ELF-1 (cell line): ENCODE results near the gene CA10.

ENCODE experiments used
- DNase-seq: peaks from one replicate; pipeline ENCODE4 v3.0.0-alpha.2; 2016; ENCODE audit warnings: low read depth, low spot score

CA10 gene

DNA sequence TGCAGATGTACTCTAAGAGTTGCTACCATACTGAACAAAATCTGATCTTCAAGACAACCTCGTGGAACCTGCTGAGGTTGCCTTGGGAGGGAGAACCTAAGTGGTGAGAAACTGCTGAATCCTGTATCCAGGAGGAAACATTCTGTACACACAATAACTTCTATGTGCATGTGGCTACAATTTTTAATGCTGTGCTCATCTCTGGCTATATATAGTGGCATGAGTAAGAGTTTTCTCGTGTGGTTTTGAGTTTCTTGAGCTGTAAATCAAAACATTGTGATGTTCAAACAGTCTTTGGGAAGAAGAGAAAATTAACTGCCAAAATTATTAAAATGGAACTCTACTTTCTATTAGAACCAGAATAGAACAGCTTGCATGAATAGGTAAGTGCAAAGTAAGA, 206.8 kb downstream of the CA10 start:
- no peak for DNase-seq

GRCh38 chr17:51948128-51948527, 210.4 kb downstream of the CA10 start:
- DNase-seq: no peak

- DNase-seq: no peak
These were observed 211.3 kb downstream of the CA10 start for GRCh38 chr17:51947160-51947735.

DNA sequence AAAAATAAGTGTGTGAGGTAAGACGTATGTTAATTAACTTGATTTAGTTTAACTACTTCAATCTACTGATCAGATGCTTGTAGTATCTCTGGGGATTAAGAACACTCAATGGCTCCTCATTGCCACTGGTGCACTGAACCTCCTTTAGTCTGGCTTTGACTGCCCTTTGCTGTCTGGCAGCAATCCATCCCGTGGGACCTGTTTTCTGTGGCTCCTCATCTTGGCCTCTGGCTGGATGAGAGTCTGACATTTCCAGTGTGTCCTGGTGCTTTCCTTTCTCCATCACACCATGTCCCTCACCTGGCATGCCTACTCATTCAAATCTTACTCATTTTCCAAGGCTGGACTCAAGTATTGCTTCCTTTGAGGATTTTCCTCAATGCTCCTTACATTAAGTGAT, 212.2 kb downstream of the CA10 start:
- DNase-seq: no peak

DNA sequence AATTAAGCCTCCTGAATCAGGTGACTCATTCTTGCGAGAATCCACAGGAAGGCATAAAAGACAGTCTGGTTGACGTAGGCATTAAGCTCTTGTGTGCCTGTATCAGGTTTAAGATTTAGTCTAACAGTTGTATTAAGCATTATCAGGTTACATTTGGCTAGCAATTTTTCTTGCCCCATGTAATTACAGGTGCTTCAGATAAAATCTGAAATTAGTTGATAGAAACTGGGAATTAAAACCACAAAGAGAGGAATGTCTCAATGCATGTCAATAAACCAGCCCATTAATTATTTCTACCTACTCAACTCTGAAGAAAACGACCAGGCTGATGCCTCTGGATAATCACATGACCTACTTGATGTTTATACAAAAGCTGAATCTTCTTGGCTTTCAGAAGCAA, 217.2 kb downstream of the CA10 start:
- DNase-seq: no peak

DNA sequence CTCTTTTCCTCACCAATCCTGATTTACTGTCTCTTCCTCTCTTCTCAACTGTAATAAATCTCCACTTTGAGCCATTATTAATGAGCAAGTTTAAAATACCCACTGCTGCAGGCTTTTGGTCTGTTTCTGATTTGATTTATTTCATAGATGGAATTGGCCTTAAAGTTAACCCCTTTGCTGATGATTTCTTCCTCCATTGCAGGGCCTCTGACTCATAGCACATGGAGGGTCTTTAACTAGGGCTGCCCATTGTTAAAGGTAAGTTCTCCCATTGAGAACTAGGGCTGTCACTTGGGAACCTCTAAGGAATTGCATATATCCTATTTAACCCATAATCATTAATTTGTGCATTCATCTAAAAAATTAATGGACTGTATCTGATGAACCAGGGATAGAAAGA, 221.2 kb downstream of the CA10 start:
- DNase-seq: no peak

GRCh38 chr17:51935477-51935876, 223.0 kb downstream of the CA10 start:
- DNase-seq: no peak

DNA sequence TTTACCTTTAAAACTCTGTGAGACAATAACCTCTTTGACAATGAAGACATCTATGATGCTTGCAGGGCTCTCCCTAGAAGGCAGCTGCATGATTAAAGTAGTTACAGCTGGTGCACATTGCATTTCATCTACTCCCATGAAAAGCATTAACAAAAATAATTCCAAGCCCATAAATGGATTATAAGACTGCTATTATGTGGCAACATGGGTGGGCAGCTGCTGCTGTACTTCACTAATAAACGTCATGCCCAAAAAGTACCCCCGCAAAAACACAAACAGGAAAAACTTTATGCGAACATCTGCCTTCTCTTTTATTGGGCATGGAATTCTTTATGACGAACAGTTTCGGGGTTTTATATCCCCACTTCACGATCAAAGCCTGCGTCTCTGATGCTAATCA, 224.9 kb downstream of the CA10 start:
- no peak for DNase-seq

- no peak for DNase-seq
These were observed 232.1 kb downstream of the CA10 start for GRCh38 chr17:51926448-51926847.

DNA sequence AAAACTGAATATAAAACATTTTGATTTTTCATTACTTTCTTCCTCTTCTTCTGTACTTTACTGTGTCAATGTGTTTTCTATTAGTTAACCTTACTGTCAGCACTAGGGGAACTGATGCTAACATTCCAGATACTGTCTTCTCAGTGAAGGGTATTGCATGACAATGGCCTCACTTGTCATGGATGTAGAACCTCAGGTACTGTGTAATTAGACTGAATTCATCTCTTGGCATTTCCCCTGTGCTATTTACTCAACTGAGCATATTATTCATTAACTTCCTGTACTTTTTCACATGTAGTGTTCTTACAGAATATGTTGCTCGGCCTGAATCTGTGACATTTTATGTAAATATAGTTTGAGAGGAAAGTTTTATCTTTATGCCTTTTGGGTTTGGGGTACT, 237.0 kb downstream of the CA10 start:
- no peak for DNase-seq

- DNase-seq: no peak
These were observed 243.9 kb downstream of the CA10 start for GRCh38 chr17:51914577-51914976.

GRCh38 chr17:51913491-51914205, 244.9 kb downstream of the CA10 start:
- DNase-seq: no peak

DNA sequence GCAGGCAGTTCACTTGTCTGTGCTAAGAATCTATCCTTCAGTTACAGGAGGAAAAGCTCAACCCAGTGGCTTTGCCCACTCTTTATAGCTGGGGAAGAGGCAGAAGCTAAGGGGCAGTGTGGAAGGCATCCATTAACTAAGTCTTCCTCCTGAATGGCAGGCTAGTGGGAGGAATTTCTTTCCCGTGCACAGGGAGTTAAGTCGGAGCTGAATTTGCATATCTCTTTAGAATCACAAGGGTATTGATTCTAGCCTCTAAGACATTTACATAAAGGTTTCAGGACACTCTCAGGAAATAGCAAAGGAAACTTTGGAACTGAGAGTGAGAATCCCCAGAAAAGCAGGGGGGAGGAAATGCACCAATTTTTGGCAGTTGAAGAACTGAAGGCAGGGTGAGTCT, 245.6 kb downstream of the CA10 start:
- no peak for DNase-seq

GRCh38 chr17:51911237-51911636, 247.3 kb downstream of the CA10 start:
- DNase-seq: no peak

DNA sequence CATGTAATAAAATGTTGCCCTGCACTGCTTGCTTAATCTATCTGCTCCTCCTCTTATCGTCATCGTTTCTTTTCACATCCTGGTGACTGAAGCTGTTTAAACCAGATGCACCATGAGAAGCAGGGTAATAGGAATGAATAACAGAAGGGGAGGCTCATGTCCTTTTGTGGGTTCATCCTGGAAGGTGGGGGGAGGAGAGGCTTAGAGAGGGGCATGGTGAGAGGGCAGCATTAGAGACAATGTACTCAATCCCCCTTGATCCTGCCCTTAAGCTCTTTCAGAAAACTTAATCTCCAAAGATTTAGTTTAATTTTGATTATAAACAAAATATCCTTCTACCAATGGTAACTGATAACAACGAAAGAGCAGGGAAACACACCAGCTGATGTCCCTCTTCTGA, 248.5 kb downstream of the CA10 start:
- DNase-seq: no peak

- DNase-seq: no peak
These were observed 249.5 kb downstream of the CA10 start for GRCh38 chr17:51908841-51909537.

GRCh38 chr17:51907041-51907440, 251.5 kb downstream of the CA10 start:
- no peak for DNase-seq

DNA sequence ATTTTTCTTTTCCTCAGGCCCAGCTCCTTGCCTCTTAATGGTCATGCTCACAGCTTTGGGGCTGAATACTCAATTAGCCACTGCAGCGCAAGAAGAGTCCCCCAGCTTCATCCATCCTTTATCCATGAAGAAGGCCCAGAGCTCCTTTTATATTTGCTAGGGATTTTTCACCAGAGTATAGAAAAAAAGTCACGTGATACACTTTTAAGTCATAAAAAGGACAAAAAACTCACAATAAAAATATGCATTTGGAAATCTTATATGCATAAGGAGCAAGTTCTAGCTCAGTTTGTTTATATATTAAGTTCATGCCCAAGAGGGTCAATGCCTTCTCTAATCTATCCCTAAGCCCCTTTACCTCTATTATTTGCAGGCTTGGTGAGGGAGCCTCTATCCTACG, 254.1 kb downstream of the CA10 start:
- DNase-seq: no peak

DNA sequence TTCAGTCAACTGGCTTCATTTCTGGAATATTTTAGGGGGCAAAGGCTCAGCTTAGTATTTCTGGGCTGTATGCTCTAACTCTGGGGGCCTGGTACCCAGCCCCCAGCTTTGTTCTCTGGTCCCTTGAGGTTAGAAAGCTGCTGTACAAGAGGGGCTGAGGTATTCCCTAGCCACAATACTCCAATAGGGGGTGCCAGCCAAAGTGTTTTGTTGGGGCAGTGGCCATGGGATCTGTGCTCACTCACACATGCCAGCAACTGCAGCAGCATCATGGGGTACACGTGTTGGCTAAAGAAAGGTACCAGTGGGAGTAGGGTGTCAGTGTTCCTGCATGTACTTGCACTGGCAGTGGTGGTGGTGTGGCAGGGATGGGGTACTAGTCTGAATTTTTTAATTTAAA, 257.3 kb downstream of the CA10 start:
- no peak for DNase-seq

GRCh38 chr17:51891936-51892335, 266.6 kb downstream of the CA10 start:
- DNase-seq: no peak

DNA sequence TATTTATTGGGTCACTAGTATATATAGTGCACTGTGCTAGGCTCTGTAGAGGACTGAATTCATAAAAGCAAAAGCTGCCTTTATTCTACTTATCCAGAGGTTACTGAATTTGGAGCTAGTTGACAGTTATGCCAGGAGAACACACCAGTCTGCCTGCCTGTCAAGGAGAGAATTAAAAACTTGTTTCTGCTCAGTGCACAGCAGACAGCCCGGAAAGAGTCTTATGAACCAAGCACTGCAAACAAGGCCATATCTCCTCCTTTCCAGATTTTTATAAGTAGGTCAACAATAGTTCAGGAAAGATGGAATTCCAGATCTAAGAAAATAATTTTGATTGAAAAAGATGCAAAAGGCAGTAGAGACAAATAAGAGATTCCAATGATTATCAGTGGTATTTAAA, 267.8 kb downstream of the CA10 start:
- no peak for DNase-seq

GRCh38 chr17:51888816-51889215, 269.7 kb downstream of the CA10 start:
- DNase-seq: no peak

DNA sequence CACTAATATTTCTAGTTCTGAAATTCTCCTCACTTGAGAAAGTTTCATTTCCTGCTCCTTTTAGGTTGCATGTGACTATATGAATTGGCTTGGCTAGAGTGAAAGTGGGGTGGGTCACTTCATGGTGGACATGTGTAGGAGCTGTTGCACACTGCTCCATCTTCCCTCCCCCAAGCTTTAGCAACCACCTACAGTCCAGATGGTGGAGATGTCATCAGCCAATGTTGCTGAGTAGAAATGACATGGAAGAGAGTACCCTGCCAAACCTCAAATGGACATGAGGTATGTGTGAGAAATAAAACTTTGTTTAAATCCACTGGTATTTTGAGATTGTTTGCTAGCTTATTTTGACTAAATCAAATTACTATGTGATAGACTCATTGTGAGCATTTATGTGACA, 281.5 kb downstream of the CA10 start:
- no peak for DNase-seq
